ENCODE results near the gene AADAC. TPM values are rescaled to one million over a fixed set of nuclear protein-coding genes. Genes with fewer than 3 reads are reported as not detected.
"Not testable (repeated sequence)": the region's sequence is repeated elsewhere in the genome, so short reads cannot be mapped to it uniquely, and the experiment has no call there.

AADAC gene
- total RNA-seq, 4 donors from 2014 or later, result not detected

GRCh38 chr3:151804267-151804666 is 9.6 kb upstream of the AADAC start:
- intact Hi-C loops (cut with DNase I), result no loop called here

GRCh38 chr3:151806838-151807237 is 7.1 kb upstream of the AADAC start:
- intact Hi-C loops (cut with DNase I), result no loop called here
- no peak overlapping the region for H3K27ac ChIP-seq (replicated peaks in 1 of 4)
- H3K36me3 ChIP-seq, result no peaks in the 10 kb centered on the region
- H3K9me3 ChIP-seq, result peaks cover 0 to 10% (median 0%) of the 10 kb centered on the region in 4 donors
- H3K4me1 ChIP-seq, result peaks cover 0 to 10% (median 4%) of the 10 kb centered on the region in 4 donors
- H3K27me3 ChIP-seq, result no peaks in the 10 kb centered on the region
- 89% methylated on average over 15 of the region's 15 CpGs for WGBS
- TF ChIP-seq POLR2AphosphoS5 (IDR thresholded peaks at IDR 0.05), result no peak
- TF ChIP-seq CTCF (IDR thresholded peaks at IDR 0.05), result no peak
- TF ChIP-seq EP300 (IDR thresholded peaks at IDR 0.05), result no peak
- no peak for TF ChIP-seq POLR2A (IDR thresholded peaks at IDR 0.05; ENCODE audit: low read depth)
- H3K4me3 ChIP-seq, result no peak overlapping the region
- no peak for DNase-seq (ENCODE audit: extremely low spot score)

More at GRCh38 chr3:151804267-151804666, 9.6 kb upstream of the AADAC start:
- Histone ChIP-seq H3K36me3 (no peaks in the 10 kb centered on the region), H3K4me1 (peaks cover 0 to 10% (median 4%) of the 10 kb centered on the region in 4 donors), H3K27me3 (no peaks in the 10 kb centered on the region), H3K4me3 (no peak overlapping the region), H3K9me3 (peaks cover 0 to 4% (median 0%) of the 10 kb centered on the region in 4 donors), H3K27ac (replicated peaks in 1 of 4) (no peak overlapping the region)
- TF ChIP-seq CTCF (IDR thresholded peaks at IDR 0.05) (no peak), POLR2A (IDR thresholded peaks at IDR 0.05; ENCODE audit: low read depth) (no peak), POLR2AphosphoS5 (IDR thresholded peaks at IDR 0.05) (no peak), EP300 (IDR thresholded peaks at IDR 0.05) (no peak)
- WGBS, result 19% methylated on average over 1 of the region's 1 CpG
- DNase-seq (ENCODE audit: extremely low spot score), result no peak

- H3K36me3 ChIP-seq; H3K27me3 ChIP-seq; H3K4me3 ChIP-seq; DNase-seq (ENCODE audit: extremely low spot score); intact Hi-C loops (cut with DNase I); H3K9me3 ChIP-seq; H3K4me1 ChIP-seq; H3K27ac ChIP-seq (replicated peaks in 1 of 4): not testable (repeated sequence)
- 90% methylated on average over 3 of the region's 3 CpGs for WGBS
Observed at GRCh38 chr3:151808926-151809325, 5.0 kb upstream of the AADAC start.

GRCh38 chr3:151811474-151811873 is 2.4 kb upstream of the AADAC start:
- no peaks in the 10 kb centered on the region for H3K27me3 ChIP-seq
- no peak overlapping the region for H3K27ac ChIP-seq (replicated peaks in 1 of 4)
- no peak overlapping the region for H3K4me3 ChIP-seq
- H3K4me1 ChIP-seq, result peaks cover 0 to 6% (median 0%) of the 10 kb centered on the region in 4 donors
- intact Hi-C loops (cut with DNase I), result no loop called here
- no peaks in the 10 kb centered on the region for H3K36me3 ChIP-seq
- H3K9me3 ChIP-seq, result peaks cover 0 to 10% (median 0%) of the 10 kb centered on the region in 4 donors
- 89% methylated on average over 2 of the region's 2 CpGs for WGBS
- DNase-seq (ENCODE audit: extremely low spot score), result no peak
- TF ChIP-seq EP300 (IDR thresholded peaks at IDR 0.05) (no peak), POLR2AphosphoS5 (IDR thresholded peaks at IDR 0.05) (no peak), POLR2A (IDR thresholded peaks at IDR 0.05; ENCODE audit: low read depth) (no peak), CTCF (IDR thresholded peaks at IDR 0.05) (no peak)

GRCh38 chr3:151814588-151814987 is 672 bp downstream of the AADAC start:
- TF ChIP-seq EP300 (IDR thresholded peaks at IDR 0.05) (no peak), POLR2A (IDR thresholded peaks at IDR 0.05; ENCODE audit: low read depth) (no peak), CTCF (IDR thresholded peaks at IDR 0.05) (no peak), POLR2AphosphoS5 (IDR thresholded peaks at IDR 0.05) (no peak)
- peaks cover 0 to 3% (median 0%) of the 10 kb centered on the region in 4 donors for H3K9me3 ChIP-seq
- no peaks in the 10 kb centered on the region for H3K27me3 ChIP-seq
- no peaks in the 10 kb centered on the region for H3K36me3 ChIP-seq
- DNase-seq (ENCODE audit: extremely low spot score), result no peak
- H3K4me3 ChIP-seq, result no peak overlapping the region
- H3K27ac ChIP-seq (replicated peaks in 1 of 4), result no peak overlapping the region
- intact Hi-C loops (cut with DNase I), result no loop called here
- peaks cover 0 to 6% (median 0%) of the 10 kb centered on the region in 4 donors for H3K4me1 ChIP-seq
- 77% methylated on average over 3 of the region's 3 CpGs for WGBS
